KMS-11 (cell line): Measurements from ENCODE around the gene RANBP1.

ENCODE experiments used
- H2AFZ ChIP-seq: fragments of 200-600 bp; sonication (generic); 2 replicates; pipeline ENCODE4 v1.6.1; 2016; ENCODE audit warnings: antibody characterized with exemption, mixed run types, low read depth
- H3K27ac ChIP-seq: fragments of 200-600 bp; sonication (generic); 2 replicates; pipeline ENCODE4 v1.6.1; 2016; ENCODE audit warnings: mild to moderate bottlenecking, mixed run types
- H3K27me3 ChIP-seq: fragments of 200-600 bp; sonication (generic); 2 replicates; pipeline ENCODE4 v1.6.1; 2017; ENCODE audit warnings: mild to moderate bottlenecking, low read depth, mixed run types, moderate library complexity; ENCODE audit not compliant: insufficient read depth
- H3K36me3 ChIP-seq: fragments of 200-600 bp; sonication (generic); 2 replicates; pipeline ENCODE4 v1.6.1; 2017; ENCODE audit warnings: mild to moderate bottlenecking, mixed run types; ENCODE audit not compliant: insufficient read depth
- H3K4me1 ChIP-seq: fragments of 200-600 bp; sonication (generic); 2 replicates; pipeline ENCODE4 v1.6.1; 2016; ENCODE audit warnings: mild to moderate bottlenecking, low read depth, mixed run types; ENCODE audit not compliant: poor library complexity, severe bottlenecking
- H3K4me2 ChIP-seq: fragments of 200-600 bp; sonication (generic); 2 replicates; pipeline ENCODE4 v1.7.0; 2016; ENCODE audit warnings: mild to moderate bottlenecking, mixed run types
- H3K4me3 ChIP-seq: fragments of 200-600 bp; sonication (generic); IDR thresholded peaks from 2 replicates; pipeline ENCODE4 v1.6.1; 2017; ENCODE audit warnings: low read depth, low read length, mixed read lengths; ENCODE audit not compliant: insufficient read depth
- H3K79me2 ChIP-seq: fragments of 200-600 bp; sonication (generic); 2 replicates; pipeline ENCODE4 v1.6.1; 2016; ENCODE audit warnings: low read depth, mixed run types; ENCODE audit not compliant: insufficient read depth
- H3K9ac ChIP-seq: fragments of 200-600 bp; sonication (generic); 2 replicates; pipeline ENCODE4 v1.6.1; 2016; ENCODE audit warnings: mild to moderate bottlenecking, mixed run types
- H4K20me1 ChIP-seq: fragments of 200-600 bp; sonication (generic); 2 replicates; pipeline ENCODE4 v1.6.1; 2016; ENCODE audit warnings: mild to moderate bottlenecking, mixed run types; ENCODE audit not compliant: insufficient read depth
- CTCF ChIP-seq: fragments of 200-600 bp; sonication (generic); conservative IDR thresholded peaks from 2 replicates; pipeline ENCODE4 v1.6.1; 2017; ENCODE audit warnings: low read depth, mild to moderate bottlenecking, antibody characterized with exemption, low read length, moderate library complexity, mixed read lengths

RANBP1 gene

GRCh38 chr22:20167643-20168322, 51.9 kb downstream of the RANBP1 start:
- no peak for TF ChIP-seq CTCF
- Histone ChIP-seq H4K20me1 (no peaks in the 10 kb centered on the region), H3K27ac (no peak overlapping the region), H3K79me2 (no peaks in the 10 kb centered on the region), H3K36me3 (no peaks in the 10 kb centered on the region), H2AFZ (no peak overlapping the region), H3K4me3 (no peak overlapping the region), H3K27me3 (peaks cover 70% of the 10 kb centered on the region), H3K4me1 (no peaks in the 10 kb centered on the region), H3K4me2 (no peak overlapping the region), H3K9ac (no peak overlapping the region)

DNA sequence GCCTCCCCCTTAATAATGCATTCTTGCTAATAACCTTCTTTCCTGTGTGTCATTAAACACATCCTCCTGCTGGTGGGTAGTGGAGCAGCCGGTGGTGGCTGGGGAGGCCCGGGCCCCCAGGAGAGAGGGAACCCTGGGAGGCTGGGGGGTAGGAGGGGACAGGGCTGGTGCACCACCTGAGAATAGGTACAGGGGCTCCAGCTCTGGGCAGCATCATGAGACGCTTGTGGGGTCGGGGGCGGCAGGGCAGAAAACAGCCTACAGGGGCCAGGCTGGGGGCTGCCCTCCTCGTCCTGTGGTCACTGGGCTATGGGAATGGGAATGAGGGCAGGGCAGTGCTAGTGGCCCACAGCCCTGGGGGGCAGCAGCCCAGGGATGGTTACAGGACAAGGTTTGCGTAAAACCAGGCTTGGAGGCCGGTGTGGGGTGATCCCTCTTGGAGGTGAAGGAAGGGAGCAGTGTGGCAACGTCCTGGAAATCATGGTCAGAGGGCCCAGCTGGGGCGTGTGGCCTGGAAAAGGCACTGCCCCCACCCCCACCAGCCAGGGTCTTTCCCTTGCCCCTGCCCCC, 53.4 kb downstream of the RANBP1 start:
- Histone ChIP-seq H3K4me3 (no peak overlapping the region), H2AFZ (no peak overlapping the region), H3K4me1 (no peaks in the 10 kb centered on the region), H3K27ac (no peak overlapping the region), H3K27me3 (peaks cover 85% of the 10 kb centered on the region), H4K20me1 (no peaks in the 10 kb centered on the region), H3K36me3 (no peaks in the 10 kb centered on the region), H3K9ac (no peak overlapping the region), H3K79me2 (no peaks in the 10 kb centered on the region), H3K4me2 (no peak overlapping the region)
- TF ChIP-seq CTCF, result no peak

DNA sequence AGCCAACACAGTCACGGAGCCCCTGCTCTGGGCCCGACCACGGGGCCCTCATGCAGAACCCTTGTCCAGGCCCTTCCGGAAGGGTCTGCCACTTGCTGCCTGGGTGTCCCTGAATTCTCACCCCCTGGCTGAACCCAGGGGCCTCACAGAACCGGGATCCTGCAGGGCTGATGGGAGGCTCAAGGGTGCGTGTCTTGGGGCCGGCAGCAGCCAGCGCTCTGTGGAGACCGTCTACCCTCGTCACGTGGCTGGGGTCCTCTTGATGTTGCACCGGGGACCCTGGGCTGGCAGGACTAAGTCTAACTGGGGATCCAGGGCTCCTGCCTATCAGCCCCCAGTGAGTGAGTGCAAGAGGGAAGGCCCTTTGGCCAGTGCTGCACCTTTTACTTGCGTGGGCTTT, 54.3 kb downstream of the RANBP1 start:
- no peak for TF ChIP-seq CTCF
- Histone ChIP-seq H3K27ac (no peak overlapping the region), H4K20me1 (no peaks in the 10 kb centered on the region), H3K9ac (no peak overlapping the region), H3K4me2 (no peak overlapping the region), H3K79me2 (no peaks in the 10 kb centered on the region), H3K4me1 (no peaks in the 10 kb centered on the region), H3K27me3 (peaks cover 92% of the 10 kb centered on the region), H3K4me3 (no peak overlapping the region), H2AFZ (no peak overlapping the region), H3K36me3 (no peaks in the 10 kb centered on the region)

GRCh38 chr22:20171288-20172140, 55.6 kb downstream of the RANBP1 start:
- no peaks in the 10 kb centered on the region for H3K36me3 ChIP-seq
- H3K27me3 ChIP-seq, result peaks cover 95% of the 10 kb centered on the region
- H3K9ac ChIP-seq, result no peak overlapping the region
- no peaks in the 10 kb centered on the region for H3K79me2 ChIP-seq
- H3K4me3 ChIP-seq, result no peak overlapping the region
- H3K27ac ChIP-seq, result no peak overlapping the region
- H3K4me1 ChIP-seq, result no peaks in the 10 kb centered on the region
- H2AFZ ChIP-seq, result no peak overlapping the region
- no peaks in the 10 kb centered on the region for H4K20me1 ChIP-seq
- TF ChIP-seq CTCF, result no peak
- H3K4me2 ChIP-seq, result no peak overlapping the region
